ENCODE data around the gene SLC25A21. TPM values are rescaled to one million over a fixed set of nuclear protein-coding genes. Genes with fewer than 3 reads are reported as not detected.

Gene SLC25A21
- total and polyA plus RNA-seq, 2 donors (not counting 1 experiment from before 2014, with no cell fraction given): 0.50 to 0.62 TPM

- Histone ChIP-seq H2AFZ (ENCODE audit: low read length) (no peak overlapping the region), H3K4me2 (ENCODE audit: extremely low read depth, insufficient read depth, low read length) (no peak overlapping the region), H3K9me3 (ENCODE audit: control insufficient read depth, insufficient read depth, low read depth, low read length) (no peaks in the 10 kb centered on the region), H3K36me3 (ENCODE audit: control insufficient read depth, insufficient read depth, low read length) (no peaks in the 10 kb centered on the region), H3K79me2 (ENCODE audit: control insufficient read depth, insufficient read depth, low read length) (no peaks in the 10 kb centered on the region), H3K27me3 (ENCODE audit: control insufficient read depth, insufficient read depth, low read length) (peaks cover 88% of the 10 kb centered on the region), H3K4me1 (ENCODE audit: control insufficient read depth, extremely low read depth, insufficient read depth, low read length) (no peaks in the 10 kb centered on the region), H4K20me1 (ENCODE audit: control insufficient read depth, extremely low read depth, insufficient read depth, low read length) (no peaks in the 10 kb centered on the region), H3K4me3 (replicated peaks in 1 of 4; ENCODE audit: control extremely low read depth in 1 of 4, insufficient read depth in 1 of 4, low read depth in 3 of 4, low read length in 4 of 4) (peak overlapping the region in 2 of 4 experiments; percentile 10 to 20), H3K27ac (ENCODE audit: insufficient read depth, low read length) (no peak overlapping the region), H3K9ac (ENCODE audit: insufficient read depth, low read length) (no peak overlapping the region)
- DNase-seq (ENCODE audit: low read depth in 2 of 2): no peak
- TF ChIP-seq CTCF (conservative IDR thresholded peaks at IDR 0.05 in 1 of 2, IDR thresholded peaks at IDR 0.05 in 1 of 2; ENCODE audit: low read depth in 1 of 2, low read length in 2 of 2) (no peak), EZH2 (IDR thresholded peaks at IDR 0.05; ENCODE audit: low read length, missing control alignments) (peak; percentile 96)
These were observed 514.8 kb downstream of the SLC25A21 start for GRCh38 chr14:36657399-36658122.

GRCh38 chr14:36656687-36657398, 515.6 kb downstream of the SLC25A21 start:
- Histone ChIP-seq H3K9me3 (ENCODE audit: control insufficient read depth, insufficient read depth, low read depth, low read length) (no peaks in the 10 kb centered on the region), H2AFZ (ENCODE audit: low read length) (no peak overlapping the region), H3K36me3 (ENCODE audit: control insufficient read depth, insufficient read depth, low read length) (no peaks in the 10 kb centered on the region), H3K9ac (ENCODE audit: insufficient read depth, low read length) (no peak overlapping the region), H3K27me3 (ENCODE audit: control insufficient read depth, insufficient read depth, low read length) (peaks cover 84% of the 10 kb centered on the region), H3K27ac (ENCODE audit: insufficient read depth, low read length) (no peak overlapping the region), H3K4me3 (replicated peaks in 1 of 4; ENCODE audit: control extremely low read depth in 1 of 4, insufficient read depth in 1 of 4, low read depth in 3 of 4, low read length in 4 of 4) (peak overlapping the region in 2 of 4 experiments; percentile 10 to 20), H3K4me2 (ENCODE audit: extremely low read depth, insufficient read depth, low read length) (no peak overlapping the region), H3K79me2 (ENCODE audit: control insufficient read depth, insufficient read depth, low read length) (no peaks in the 10 kb centered on the region), H3K4me1 (ENCODE audit: control insufficient read depth, extremely low read depth, insufficient read depth, low read length) (no peaks in the 10 kb centered on the region), H4K20me1 (ENCODE audit: control insufficient read depth, extremely low read depth, insufficient read depth, low read length) (no peaks in the 10 kb centered on the region)
- TF ChIP-seq EZH2 (IDR thresholded peaks at IDR 0.05; ENCODE audit: low read length, missing control alignments) (no peak), CTCF (conservative IDR thresholded peaks at IDR 0.05 in 1 of 2, IDR thresholded peaks at IDR 0.05 in 1 of 2; ENCODE audit: low read depth in 1 of 2, low read length in 2 of 2) (no peak)
- DNase-seq (ENCODE audit: low read depth in 2 of 2): peak in 1 of 2 donors; percentile 14

GRCh38 chr14:36655963-36656686, 516.3 kb downstream of the SLC25A21 start:
- H3K27me3 ChIP-seq (ENCODE audit: control insufficient read depth, insufficient read depth, low read length): peaks cover 77% of the 10 kb centered on the region
- H3K27ac ChIP-seq (ENCODE audit: insufficient read depth, low read length): no peak overlapping the region
- no peaks in the 10 kb centered on the region for H3K36me3 ChIP-seq (ENCODE audit: control insufficient read depth, insufficient read depth, low read length)
- H3K4me2 ChIP-seq (ENCODE audit: extremely low read depth, insufficient read depth, low read length): no peak overlapping the region
- H3K9ac ChIP-seq (ENCODE audit: insufficient read depth, low read length): no peak overlapping the region
- no peaks in the 10 kb centered on the region for H3K4me1 ChIP-seq (ENCODE audit: control insufficient read depth, extremely low read depth, insufficient read depth, low read length)
- no peak for DNase-seq (ENCODE audit: low read depth in 2 of 2)
- no peaks in the 10 kb centered on the region for H3K9me3 ChIP-seq (ENCODE audit: control insufficient read depth, insufficient read depth, low read depth, low read length)
- no peak overlapping the region for H2AFZ ChIP-seq (ENCODE audit: low read length)
- no peaks in the 10 kb centered on the region for H4K20me1 ChIP-seq (ENCODE audit: control insufficient read depth, extremely low read depth, insufficient read depth, low read length)
- H3K4me3 ChIP-seq (replicated peaks in 1 of 4; ENCODE audit: control extremely low read depth in 1 of 4, insufficient read depth in 1 of 4, low read depth in 3 of 4, low read length in 4 of 4): no peak overlapping the region
- no peaks in the 10 kb centered on the region for H3K79me2 ChIP-seq (ENCODE audit: control insufficient read depth, insufficient read depth, low read length)
- TF ChIP-seq EZH2 (IDR thresholded peaks at IDR 0.05; ENCODE audit: low read length, missing control alignments) (peak; percentile 82), CTCF (conservative IDR thresholded peaks at IDR 0.05 in 1 of 2, IDR thresholded peaks at IDR 0.05 in 1 of 2; ENCODE audit: low read depth in 1 of 2, low read length in 2 of 2) (peak; percentile 14 to 39)
